Effector CD4-positive, alpha-beta T cell (primary cell): Measurements from ENCODE around the gene METRNL.

Experiments used
- DNase-seq: peaks from one replicate; pipeline ENCODE4 v3.0.0-alpha.2; 2020

The METRNL gene

DNA sequence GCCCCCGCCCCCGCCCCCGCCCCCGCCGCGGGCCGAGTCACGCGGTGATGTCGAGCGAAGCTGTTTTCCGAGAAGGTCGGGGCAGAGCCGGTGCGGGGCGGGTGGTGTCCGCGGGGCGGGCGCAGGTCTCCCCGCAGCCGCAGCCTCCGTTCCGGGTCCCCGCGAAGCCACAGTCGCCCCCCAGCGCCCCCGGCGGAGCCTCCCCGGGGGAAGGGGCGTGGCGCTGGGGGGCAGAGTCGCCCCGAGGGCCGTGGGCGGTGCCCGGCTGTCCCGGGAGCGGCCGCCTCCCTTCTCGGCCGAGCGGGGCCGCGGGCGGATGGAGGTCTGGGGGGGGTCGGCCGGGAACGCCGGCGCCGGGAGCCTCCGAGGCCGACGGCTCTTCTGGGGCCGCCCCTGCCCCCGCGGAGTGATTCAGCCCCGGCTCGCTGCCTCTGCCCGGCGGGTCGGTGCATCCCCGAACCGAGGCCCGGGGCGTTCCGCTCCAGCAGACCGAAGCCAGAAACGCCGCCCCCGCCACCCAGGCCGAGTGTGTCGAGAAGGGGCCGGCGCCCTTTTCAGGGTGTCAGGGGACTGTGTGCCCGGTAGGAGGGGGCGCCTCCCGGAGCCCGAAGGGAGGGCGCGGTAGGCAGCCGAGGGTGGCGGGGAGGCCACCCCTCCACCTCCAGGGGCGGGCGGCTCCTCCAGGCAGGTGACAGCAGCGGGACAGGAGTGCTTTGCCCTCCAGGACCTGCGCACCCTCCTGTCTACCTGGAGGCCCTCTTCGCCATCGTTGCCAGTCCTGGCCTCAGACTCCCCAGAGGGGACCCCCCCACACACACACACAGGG lies 1.7 kb downstream of the METRNL start:
- DNase-seq, result peak; percentile 20

DNA sequence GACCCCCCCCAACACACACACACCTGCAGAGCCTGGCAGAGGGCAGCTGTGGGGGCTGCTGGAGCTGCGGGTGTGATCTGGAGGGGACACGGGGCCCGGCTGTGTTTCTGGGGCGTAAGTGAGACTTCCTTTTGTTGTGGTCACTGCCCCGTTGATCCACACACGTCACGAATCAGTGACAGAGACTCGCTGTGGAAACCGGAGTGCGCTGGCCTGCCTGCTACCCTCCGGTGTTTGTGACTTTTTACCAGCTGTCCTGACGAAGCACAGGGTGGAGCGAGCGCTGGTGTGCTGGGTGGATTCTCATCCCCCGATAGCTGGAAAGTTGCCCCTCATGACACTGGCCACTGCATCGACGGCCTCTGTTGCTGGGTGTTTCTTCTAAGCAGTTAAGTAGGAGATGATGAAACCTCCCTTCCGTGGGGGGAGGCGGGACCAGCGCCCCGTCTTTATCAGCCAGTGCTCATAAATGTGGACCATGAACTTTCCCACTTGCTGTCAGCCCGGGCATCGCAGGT lies 2.3 kb downstream of the METRNL start:
- no peak for DNase-seq

DNA sequence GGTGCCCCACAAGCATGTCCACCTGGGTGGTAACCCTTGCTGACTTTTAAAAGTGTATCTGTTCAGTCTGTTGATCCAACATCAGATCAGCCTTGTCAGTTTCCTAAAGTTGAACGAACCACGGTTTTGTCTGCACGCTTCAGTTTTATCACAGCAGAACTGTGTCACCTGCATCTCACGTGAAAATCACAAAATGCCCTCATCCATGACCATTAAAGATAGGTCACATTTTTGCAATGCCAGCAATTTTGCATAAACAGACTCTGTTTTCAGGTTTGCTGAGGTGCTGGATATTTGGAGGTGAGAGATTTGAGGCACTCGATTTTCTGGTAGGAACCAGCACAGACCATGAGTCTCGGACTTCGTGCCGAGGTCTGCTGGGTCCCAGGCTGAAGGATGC lies 3.0 kb downstream of the METRNL start:
- no peak for DNase-seq

DNA sequence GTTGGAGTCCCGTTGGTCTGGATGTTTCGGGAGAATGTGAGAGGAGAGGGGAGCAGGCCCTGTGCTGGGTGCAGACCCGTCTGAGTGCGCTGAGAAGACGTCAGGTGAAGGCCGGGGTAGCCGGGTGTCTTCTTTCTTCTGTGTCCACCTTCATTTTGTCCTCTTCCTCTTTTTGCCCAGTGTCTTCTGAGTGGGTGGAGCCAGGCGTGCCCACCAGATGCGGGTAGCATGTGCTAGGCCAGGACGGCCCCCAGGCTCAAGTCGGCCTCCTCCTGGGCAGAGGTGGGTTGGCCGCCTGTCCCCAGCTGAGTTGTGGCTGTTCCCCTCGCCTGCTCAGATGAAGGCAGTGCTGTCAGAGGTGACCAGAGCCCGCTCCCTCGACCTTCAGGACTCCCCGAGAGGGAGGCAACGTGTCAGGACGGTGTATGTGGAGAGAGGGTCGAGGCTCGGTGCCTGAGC lies 3.5 kb downstream of the METRNL start:
- no peak for DNase-seq

DNA sequence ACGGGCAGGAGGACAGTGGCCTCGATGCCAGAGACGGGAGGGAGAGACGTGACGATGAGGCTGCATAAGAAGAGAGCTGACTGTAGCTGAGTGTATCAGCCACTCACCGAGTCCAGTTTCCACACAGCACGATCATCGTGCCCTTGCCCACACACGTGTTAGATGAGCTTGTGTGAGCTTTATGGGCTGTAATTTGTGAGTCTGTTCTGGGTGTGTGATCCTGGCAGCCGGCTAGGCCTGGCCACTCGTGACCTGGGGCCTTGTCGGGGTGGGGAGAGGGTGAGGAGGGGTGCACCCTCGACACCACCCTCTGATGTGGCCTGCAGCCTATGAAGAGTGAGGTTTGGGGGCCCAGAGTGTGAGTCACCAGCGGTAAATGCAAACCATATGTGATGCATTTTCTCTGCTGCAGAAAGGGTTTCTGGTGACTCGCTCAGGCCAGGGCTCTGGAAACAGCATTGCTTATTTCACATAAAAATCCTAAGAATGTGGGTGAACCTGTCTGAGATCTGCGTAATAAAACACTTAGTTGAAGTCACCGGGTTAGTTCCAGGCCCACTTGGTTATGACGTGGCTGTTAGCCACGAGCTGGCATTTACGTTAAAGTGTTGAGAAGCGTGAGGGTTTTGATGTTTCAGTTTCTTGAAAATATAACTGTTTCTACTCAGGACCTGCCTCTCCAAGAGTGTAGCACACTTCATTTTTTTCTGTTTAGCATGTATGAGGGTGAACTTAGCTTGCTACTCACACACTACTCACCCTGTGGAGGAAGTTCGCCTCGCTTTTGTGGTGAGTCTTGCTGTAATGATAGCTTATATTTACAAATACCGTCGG lies 4.2 kb downstream of the METRNL start:
- DNase-seq, result peak; percentile 47

DNA sequence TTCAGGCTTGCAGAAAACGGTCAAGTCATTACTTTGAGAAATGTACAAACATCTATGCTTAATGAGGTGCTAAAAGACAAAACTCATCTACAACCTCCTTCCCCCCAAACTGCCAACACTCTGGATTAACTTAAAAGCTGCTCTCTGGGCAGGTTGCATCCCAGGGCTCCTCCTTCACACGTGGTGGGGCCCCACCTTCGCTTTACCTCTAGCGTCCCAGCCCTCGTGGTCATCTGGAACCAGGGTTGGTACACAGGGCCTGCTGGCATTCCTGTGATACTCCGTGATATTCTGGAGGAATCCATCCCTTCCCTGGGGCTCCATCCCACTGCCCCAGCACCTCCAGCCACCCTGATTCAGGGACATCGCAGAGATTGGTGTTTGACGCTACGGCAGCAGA lies 4.8 kb downstream of the METRNL start:
- DNase-seq, result no peak

DNA sequence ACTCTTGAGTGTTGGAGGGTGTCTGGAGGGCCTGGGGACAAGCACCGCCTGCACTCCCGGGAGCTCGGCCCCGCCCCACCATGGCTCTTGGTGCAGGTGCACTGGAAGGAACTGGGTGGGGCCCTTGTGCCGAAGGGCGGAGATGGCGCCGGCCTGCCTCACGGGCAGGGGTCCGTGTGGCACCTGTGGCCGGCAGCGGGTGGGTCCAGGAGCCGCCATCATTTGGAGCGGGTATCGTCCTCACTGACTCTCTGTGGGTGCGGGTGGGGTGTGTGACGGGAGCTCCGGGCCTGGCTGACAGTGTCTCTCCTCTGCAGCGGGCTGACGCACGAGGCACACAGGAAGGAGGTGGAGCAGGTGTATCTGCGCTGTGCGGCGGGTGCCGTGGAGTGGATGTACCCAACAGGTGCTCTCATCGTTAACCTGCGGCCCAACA lies 5.2 kb downstream of the METRNL start:
- DNase-seq, result no peak

DNA sequence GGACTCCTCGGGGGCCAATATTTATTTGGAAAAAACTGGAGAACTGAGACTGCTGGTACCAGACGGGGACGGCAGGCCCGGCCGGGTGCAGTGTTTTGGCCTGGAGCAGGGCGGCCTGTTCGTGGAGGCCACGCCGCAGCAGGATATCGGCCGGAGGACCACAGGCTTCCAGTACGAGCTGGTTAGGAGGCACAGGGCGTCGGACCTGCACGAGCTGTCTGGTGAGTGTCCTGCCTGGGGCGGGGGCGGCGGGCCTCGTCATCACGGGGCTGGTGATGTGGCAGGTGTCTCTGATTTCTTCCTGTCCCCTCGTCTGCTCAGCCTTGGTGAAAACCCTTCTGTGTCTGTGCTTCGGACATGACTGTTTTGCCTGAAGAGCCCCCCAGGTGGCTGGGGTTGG lies 5.7 kb downstream of the METRNL start:
- DNase-seq, result no peak

DNA sequence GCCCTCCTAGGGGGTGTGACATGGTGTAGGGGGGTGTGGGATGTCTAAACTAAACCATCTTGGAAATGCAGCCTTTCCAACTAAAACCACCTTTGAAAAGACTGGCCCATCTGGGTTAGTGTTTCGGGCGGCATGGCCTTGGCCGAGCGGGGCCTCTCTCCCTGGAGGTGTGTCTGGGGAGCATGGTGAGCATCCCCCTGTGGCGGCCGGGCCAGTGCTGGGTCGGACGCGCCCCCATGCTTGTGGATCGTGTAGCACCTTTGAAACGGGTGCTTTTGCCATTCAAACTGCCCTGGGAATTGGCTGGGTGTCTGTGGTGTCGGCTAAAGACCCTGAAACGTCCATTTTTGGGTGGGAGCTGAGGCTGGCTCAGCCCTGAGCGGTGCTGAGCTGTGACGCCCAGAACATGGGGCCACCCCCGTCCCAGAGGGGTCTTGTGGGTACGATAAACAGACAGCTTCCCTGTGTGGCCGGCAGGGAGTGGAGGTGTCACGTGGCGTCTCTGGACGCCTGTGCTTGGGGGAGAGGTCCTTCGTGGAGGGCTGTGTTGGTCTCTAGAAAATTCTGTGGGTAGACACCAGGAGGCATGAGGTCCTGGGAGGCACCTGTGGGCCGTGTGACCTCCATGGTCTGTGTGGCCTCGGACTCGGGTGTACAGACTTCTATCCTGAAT lies 6.3 kb downstream of the METRNL start:
- no peak for DNase-seq

DNA sequence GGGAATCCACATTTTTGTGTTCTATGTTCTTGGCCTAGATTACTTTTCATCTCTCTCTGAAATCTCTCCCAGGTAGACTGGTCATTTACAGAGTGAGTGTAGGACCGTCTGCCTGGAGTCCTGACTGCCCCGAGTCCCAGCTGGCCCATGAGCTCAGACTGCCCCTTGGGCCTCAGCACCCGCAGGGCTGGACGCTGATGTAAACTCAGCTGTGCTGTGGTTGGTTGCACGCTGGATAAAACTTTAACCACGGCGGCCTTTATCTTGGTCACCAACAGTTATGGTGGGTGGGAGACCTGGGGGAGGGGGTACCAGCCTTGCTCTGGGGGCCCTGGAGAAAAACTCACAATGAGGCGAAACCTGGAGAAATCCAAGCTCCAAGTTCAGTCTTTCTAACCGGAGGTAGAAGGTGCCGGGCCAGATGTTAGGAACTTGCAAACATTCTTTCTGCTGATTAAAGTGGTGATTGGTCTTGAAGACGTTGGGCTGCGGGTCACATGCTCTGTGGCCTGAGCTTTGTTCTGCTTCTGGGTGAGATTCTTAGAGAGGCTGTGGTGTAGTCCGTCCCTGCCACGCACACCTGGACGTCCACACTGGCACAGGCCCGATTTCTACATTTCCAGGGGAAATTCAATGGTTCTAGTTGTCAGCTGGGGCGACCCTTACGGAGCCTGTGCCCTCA lies 6.9 kb downstream of the METRNL start:
- DNase-seq, result no peak

DNA sequence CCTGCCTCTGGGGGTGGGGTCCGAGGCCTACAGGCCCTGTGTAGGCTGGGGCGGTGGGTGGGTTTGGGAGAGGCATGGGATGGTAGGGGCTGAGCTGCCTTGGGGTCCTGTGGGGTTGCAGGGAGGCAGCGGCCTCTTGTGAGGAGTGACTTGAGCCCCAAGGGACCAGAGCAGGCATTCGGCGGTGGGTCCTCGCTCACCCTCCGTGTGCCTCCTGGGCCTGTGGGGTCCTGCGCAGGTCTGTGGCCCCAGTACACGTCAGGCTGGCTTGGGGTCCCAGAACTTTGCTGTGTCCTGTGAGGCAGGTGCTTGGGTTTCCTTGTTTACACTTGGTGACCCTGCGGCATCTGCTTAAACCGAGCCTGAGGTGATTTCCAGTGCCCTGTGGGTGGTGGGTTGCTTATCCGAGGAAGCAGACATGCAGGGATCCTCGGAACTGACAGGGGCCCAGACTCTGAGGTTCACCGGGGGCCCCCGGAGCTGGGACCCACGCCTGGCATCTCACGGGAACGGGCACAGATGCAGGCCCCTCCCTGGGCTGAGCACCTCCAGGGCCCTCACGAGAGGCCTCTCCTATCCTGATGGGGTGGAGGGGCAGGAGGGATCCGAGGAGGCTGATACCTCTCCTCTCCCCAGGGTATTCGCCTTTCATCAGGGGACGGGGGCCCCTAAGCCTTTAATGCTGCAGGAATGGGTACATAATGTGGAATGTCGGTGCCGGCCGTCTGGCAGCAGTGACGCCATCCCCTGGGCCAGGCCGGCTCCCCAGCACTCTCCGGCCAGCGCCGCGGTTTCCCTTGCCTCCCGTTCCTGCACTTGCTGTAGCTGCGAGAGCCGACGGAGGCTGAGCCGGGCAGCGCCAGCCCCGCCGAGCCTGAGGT lies 7.7 kb downstream of the METRNL start:
- no peak for DNase-seq

DNA sequence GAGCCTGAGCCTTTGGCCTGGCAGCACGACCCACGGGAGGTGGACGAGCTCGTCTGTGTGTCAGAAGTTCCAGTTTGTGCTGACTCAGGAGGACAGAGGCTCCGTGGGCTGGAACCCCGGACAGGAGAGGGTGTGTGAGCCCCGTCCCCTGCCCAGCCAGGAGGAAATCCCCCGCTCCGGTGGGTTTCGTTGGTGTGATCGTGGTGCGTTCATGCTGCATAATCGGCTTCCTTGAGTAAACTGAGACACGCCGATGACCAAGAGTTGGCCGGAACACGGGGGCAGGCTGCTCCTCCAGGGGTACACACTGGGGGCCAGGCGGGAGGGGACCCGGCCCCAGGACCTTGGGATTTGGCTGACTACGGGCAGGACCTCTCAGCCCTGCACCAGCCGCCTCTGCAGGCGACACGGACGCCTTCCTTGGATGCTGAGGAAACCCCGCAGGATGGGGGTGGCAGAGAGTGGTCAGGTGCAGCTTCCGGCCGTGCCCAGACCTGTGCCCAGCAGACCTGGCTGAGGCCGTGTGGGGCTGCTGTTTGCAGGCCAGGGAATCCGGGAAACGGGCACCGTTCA lies 8.5 kb downstream of the METRNL start:
- DNase-seq, result no peak

DNA sequence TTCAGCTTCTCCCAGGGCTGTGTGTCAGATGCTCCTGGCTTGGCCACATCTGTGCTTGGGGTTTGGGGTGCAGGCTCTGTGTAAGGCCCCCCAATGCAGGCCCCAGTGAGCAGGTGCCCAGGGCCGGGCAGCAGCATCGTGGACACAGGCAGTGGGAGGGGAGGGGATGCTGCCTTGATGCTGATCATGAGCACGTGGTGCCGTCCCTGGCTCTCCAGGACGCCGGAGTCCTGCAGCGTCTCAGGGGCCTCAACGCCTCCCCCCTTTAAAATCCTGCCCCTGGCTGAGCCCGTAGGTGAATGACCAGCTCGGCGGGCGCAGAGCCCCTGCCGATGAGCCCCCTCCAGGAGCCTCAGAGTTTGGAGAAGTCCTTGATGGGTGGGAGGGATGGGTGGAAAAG lies 9.0 kb downstream of the METRNL start:
- no peak for DNase-seq

DNA sequence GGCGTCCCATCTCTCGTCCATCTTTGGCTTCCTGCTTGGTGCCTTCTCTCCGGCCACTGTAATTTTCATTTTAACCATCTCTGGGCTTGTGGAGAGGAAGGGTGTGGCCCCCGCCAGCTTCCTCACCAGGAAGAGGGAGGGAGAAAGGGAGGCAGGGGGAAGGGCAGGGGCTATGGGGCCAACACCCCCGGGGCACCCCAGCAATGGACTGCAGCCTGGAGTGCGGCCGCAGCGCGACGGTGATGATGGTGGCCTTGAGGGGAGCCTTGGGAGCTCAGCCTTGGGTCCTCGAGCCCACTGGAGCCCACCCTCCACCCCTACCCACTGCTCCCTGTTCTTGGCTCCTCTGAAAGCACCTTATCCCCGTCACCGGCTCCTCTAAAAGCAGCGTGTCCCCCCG lies 9.5 kb downstream of the METRNL start:
- no peak for DNase-seq

DNA sequence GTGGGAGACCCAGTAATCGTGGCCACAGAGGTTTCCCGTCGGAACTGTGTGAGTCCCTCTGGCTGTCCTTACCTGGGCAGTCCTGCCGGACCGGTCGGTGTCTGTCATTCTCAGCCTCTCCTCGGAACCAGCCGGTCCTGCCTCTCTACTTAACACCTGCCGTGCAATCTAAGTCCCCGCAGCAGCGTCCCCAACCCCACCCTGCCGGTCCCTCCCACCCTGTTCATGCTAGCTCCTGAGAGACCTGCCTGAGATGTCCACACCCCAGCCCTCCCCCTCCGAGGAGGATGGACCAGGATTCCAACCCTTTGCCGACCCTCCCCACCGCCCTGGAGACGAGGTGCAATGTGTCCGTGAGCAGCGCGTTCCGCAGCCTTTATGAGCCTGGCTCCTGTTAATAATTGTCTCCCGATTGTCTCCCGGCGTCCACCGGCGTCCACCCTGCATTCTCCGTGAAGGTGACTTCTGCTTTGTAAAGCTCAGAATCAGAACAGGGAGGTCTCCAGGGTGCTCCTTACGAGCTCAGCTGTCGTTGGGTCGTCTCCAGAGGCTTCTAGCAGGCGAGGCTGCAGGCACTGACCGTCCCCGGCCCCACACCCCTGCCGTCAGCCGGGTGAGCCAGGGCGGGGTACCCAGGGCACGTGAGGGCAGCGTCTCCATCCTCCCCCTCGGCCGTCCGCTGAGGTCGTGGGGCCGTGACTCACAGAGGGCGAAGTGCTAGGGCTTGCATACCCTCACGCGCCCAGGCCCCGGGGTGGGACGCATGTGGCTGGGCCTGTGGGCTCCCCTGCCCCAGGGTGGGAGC lies 10.1 kb downstream of the METRNL start:
- no peak for DNase-seq

DNA sequence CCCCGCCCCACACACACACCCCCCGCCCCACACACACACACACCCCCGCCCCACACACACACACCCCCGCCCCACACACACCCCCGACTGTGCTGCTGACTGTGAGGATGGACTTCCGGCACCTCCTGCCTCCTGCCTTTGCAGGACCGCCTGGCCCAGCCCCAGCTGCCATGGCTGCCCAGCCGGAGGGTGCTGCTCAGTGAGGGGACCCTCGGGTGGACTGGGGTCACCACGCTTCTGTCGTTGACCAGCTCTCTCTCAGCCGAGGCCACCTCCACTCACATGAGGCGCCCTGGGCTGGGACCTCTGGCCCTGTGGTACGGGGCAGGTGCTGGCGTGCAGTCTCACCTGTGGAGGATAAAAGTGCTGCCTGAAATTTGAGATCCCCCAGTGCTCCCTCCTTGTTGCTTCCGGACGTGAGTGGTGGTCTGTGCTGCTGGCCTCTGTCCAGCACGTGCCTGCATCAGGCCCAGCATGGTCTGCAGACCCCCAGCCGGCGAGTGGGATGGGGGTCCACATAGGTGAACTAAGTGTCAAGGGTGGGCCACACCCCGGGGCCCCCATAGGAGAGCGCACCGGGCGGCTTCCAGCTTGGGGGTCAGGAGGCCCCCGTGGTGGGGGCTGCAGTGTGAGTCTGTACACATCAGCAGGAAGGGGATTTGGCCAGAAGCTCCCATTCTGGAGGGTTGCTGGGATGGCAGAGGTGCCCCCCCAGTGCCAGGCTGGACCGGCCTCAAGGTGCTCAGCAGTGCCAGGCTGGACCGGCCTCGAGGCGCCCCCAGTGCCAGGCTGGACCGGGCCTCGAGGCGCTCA lies 11.2 kb downstream of the METRNL start:
- DNase-seq, result no peak

DNA sequence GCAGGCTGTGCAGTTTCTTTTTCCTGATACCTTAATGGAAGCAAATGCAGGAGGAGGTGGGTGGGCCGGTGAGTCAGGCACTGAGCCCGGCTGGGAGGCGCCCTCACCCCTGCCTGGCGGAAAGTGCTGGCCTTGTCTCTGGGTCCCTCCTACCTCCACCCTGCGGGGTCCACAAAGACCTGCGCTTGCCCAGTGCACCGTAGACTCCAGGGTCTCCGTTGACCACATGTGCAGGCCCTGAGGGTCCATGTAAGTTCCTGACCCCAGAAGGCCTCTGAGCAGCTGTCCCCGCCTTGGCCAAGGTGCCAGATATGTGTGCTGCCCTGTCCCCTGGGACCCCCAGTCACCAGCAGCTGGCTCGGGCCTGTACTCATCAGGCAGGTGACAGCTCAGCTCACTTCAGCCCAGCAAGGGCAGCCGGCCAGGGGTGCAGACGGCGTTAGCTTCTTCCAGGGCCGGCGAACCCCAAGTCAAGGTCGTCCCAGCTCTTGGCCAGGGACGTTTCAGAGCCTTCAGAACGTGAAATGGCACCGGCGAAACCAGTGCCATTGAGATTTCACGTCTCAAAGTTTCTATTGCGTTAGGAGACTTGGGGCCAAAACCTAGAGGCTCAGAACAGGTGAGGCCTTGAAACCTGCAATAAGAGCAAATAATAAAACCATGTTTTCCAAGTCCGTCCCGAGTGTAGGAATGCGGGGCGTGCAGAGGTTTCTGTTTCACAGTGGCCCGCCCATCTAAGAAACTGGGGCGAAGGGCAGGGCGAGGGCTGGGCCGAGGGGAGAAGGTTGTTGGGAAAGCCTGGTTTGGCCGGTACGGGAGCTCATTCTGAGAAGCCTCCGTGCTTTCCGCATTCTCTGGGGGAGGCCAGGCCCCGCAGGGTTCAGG lies 12.1 kb downstream of the METRNL start:
- DNase-seq, result no peak

DNA sequence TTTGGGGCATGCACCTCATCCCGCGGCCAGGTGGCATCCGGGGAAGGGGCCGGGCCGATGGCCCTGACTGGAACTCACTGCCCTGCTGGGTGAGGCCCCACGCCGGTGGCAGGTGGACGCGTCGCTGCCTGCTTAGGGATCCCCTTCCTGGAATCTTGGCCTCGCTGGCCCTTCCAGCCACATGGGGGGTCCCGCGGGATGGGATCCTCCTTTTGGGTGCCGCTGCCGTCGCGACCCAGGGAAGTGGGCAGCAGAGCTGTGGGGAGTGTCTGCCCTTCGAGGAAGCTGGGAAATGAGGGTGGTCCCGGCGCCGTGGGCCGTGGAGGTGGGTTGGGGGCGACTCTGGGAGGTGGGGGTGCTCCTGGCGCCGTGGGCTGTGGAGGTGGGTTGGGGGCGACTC lies 12.8 kb downstream of the METRNL start:
- DNase-seq, result no peak
